Smooth muscle cell (in vitro differentiated cells): Measurements from ENCODE around the gene UTP4. TPM values are rescaled to one million over a fixed set of nuclear protein-coding genes. Genes with fewer than 3 reads are reported as not detected.

ENCODE experiments used
- DNase-seq: peaks from one replicate; lab custom pipeline; 2025; ENCODE audit not compliant: unreplicated experiment; lab: John Stamatoyannopoulos, UW
- H2AFZ ChIP-seq: fragments of 200-600 bp; sonication (generic); 2 replicates; pipeline ENCODE4 v1.6.0; 2016; ENCODE audit warnings: antibody characterized with exemption, low read depth, mild to moderate bottlenecking
- H3F3A ChIP-seq: fragments of 200-600 bp; sonication (generic); 2 replicates; pipeline ENCODE4 v1.6.0; 2017; ENCODE audit warnings: antibody characterized with exemption, low read depth
- H3K27ac ChIP-seq: fragments of 200-600 bp; sonication (generic); 2 replicates; pipeline ENCODE4 v1.5.1; 2016; ENCODE audit warnings: low read depth, mild to moderate bottlenecking
- H3K27me3 ChIP-seq: fragments of 200-600 bp; sonication (generic); 2 replicates; pipeline ENCODE4 v1.6.1; 2016; ENCODE audit warnings: low read depth, mild to moderate bottlenecking
- H3K36me3 ChIP-seq: fragments of 200-600 bp; sonication (generic); 2 replicates; pipeline ENCODE4 v1.5.1; 2016; ENCODE audit warnings: low read depth
- H3K4me1 ChIP-seq: fragments of 200-600 bp; sonication (generic); 2 replicates; pipeline ENCODE4 v1.5.1; 2016; ENCODE audit warnings: low read depth
- H3K4me2 ChIP-seq: fragments of 200-600 bp; sonication (generic); 2 replicates; pipeline ENCODE4 v1.6.0; 2016; ENCODE audit warnings: mild to moderate bottlenecking
- H3K4me3 ChIP-seq: fragments of 200-600 bp; sonication (generic); 2 replicates; pipeline ENCODE4 v1.5.1; 2016; ENCODE audit warnings: mild to moderate bottlenecking
- H3K79me2 ChIP-seq: fragments of 200-600 bp; sonication (generic); 2 replicates; pipeline ENCODE4 v1.6.0; 2016; ENCODE audit warnings: low read depth, mild to moderate bottlenecking
- H3K9ac ChIP-seq: fragments of 200-600 bp; sonication (generic); 2 replicates; pipeline ENCODE4 v1.6.0; 2016; ENCODE audit warnings: low read depth
- H3K9me3 ChIP-seq: fragments of 200-600 bp; sonication (generic); replicated peaks from 2 replicates; pipeline ENCODE4 v1.5.1; 2016; ENCODE audit warnings: low read depth
- H4K20me1 ChIP-seq: fragments of 200-600 bp; sonication (generic); 2 replicates; pipeline ENCODE4 v1.6.0; 2016; ENCODE audit warnings: low read depth
- WGBS: methylation state at CpG from one replicate; pipeline ENCODE4 v1.1.7; 2016; ENCODE audit warnings: low lambda C conversion rate; 5-methylcytosine and 5-hydroxymethylcytosine counted together
- polyA plus RNA-seq: library from polyadenylated mRNA; unstranded; fragments of >200 nt; fragmentation: Nextera tagmentation; extraction: Ambion mirVana; gene quantifications from 2 replicates; pipeline ENCODE4 v1.2.1, GENCODE V29; 2016
- total RNA-seq: library from RNA; depleted of rRNA; stranded (reverse); fragments of >200 nt; gene quantifications from 2 replicates; pipeline ENCODE4 v1.2.3, GENCODE V29; 2014
- TF ChIP-seq, protein P1 (sequence below): fragments of 200-600 bp; sonication (generic); IDR thresholded peaks from 2 replicates; pipeline ENCODE4 v1.5.1; 2017; ENCODE audit warnings: borderline replicate concordance, mild to moderate bottlenecking, antibody characterized with exemption; ENCODE audit not compliant: insufficient read depth, poor library complexity, severe bottlenecking

The UTP4 gene
- total and polyA plus RNA-seq, 2 experiments from 2014 or later = 20.4 to 29.0 TPM

GRCh38 chr16:69116906-69117305 is 15.5 kb upstream of the UTP4 start:
- no peak overlapping the region for H2AFZ ChIP-seq
- no peak overlapping the region for H3K4me3 ChIP-seq
- H3K4me2 ChIP-seq = no peak overlapping the region
- H3K9me3 ChIP-seq = no peaks in the 10 kb centered on the region
- H3K9ac ChIP-seq = no peak overlapping the region
- H3K36me3 ChIP-seq = no peaks in the 10 kb centered on the region
- no peak overlapping the region for H3K27ac ChIP-seq
- H3F3A ChIP-seq = no peaks in the 10 kb centered on the region
- H4K20me1 ChIP-seq = peaks cover 80% of the 10 kb centered on the region
- H3K27me3 ChIP-seq = no peaks in the 10 kb centered on the region
- TF ChIP-seq, protein P1, sequence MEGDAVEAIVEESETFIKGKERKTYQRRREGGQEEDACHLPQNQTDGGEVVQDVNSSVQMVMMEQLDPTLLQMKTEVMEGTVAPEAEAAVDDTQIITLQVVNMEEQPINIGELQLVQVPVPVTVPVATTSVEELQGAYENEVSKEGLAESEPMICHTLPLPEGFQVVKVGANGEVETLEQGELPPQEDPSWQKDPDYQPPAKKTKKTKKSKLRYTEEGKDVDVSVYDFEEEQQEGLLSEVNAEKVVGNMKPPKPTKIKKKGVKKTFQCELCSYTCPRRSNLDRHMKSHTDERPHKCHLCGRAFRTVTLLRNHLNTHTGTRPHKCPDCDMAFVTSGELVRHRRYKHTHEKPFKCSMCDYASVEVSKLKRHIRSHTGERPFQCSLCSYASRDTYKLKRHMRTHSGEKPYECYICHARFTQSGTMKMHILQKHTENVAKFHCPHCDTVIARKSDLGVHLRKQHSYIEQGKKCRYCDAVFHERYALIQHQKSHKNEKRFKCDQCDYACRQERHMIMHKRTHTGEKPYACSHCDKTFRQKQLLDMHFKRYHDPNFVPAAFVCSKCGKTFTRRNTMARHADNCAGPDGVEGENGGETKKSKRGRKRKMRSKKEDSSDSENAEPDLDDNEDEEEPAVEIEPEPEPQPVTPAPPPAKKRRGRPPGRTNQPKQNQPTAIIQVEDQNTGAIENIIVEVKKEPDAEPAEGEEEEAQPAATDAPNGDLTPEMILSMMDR = no peak
- WGBS = 97% methylated on average over 6 of the region's 6 CpGs
- no peak for DNase-seq
- peaks cover under 1% of the 10 kb centered on the region for H3K79me2 ChIP-seq
- no peaks in the 10 kb centered on the region for H3K4me1 ChIP-seq

DNA sequence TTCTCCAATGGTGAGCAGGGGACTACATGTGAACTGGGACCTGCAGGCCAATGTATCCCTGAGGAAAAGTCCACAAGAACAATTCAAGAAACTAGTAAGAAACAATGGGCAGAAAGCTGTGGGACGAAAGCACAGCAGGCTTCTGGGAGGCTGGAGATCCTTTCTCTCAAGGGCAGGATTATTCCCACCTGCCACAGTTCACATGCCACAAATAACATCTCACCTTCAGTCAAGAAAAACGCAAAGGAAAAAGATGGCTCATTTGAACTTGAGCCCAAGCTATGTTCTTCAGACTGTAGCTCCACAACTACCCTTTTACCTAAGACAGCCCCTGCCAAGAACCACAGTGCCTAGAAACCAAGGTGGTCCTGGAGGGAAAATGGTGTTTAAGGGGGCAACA is 14.0 kb upstream of the UTP4 start:
- Histone ChIP-seq H3K79me2 (peaks cover 15% of the 10 kb centered on the region), H3K9me3 (no peaks in the 10 kb centered on the region), H3K27me3 (no peaks in the 10 kb centered on the region), H3K4me3 (no peak overlapping the region), H3K36me3 (no peaks in the 10 kb centered on the region), H3K27ac (no peak overlapping the region), H3F3A (no peaks in the 10 kb centered on the region), H2AFZ (no peak overlapping the region), H3K4me1 (no peaks in the 10 kb centered on the region), H4K20me1 (peaks cover 81% of the 10 kb centered on the region), H3K9ac (no peak overlapping the region), H3K4me2 (no peak overlapping the region)
- no peak for DNase-seq
- TF ChIP-seq, protein P1 = no peak
- 96% methylated on average over 2 of the region's 2 CpGs for WGBS

GRCh38 chr16:69118994-69119393 is 13.5 kb upstream of the UTP4 start:
- Histone ChIP-seq H3K4me1 (no peaks in the 10 kb centered on the region), H3K9me3 (no peaks in the 10 kb centered on the region), H2AFZ (no peak overlapping the region), H3K27ac (no peak overlapping the region), H3K4me2 (no peak overlapping the region), H3K36me3 (no peaks in the 10 kb centered on the region), H3K79me2 (peaks cover 16% of the 10 kb centered on the region), H3K4me3 (no peak overlapping the region), H3F3A (no peaks in the 10 kb centered on the region), H4K20me1 (peaks cover 83% of the 10 kb centered on the region), H3K27me3 (no peaks in the 10 kb centered on the region), H3K9ac (no peak overlapping the region)
- TF ChIP-seq, protein P1 = no peak
- 97% methylated on average over 2 of the region's 2 CpGs for WGBS
- DNase-seq = no peak

DNA sequence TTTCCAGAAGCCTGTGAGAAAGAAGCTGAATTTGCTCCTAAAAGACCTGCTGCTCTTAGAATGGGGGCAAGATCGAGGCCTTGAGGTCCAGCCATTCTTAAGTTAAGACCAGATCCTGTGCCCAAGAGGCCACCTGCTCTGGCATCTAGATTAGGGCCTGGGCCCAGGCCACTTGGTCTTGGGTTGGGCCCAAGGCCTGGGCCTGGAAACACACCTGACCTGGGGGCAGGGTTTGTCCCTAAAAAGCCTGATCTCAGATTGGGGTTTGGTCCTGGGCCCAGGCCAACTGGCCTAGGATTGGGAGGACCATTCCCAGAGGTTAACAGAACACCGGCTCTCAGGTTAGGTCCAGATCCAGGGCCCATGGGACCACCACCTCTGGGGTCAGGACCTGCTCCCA is 12.9 kb upstream of the UTP4 start:
- no peaks in the 10 kb centered on the region for H3K9me3 ChIP-seq
- DNase-seq = no peak
- no peak overlapping the region for H3K9ac ChIP-seq
- H3K4me2 ChIP-seq = no peak overlapping the region
- H3K27me3 ChIP-seq = no peaks in the 10 kb centered on the region
- H3K27ac ChIP-seq = no peak overlapping the region
- H3K4me3 ChIP-seq = no peak overlapping the region
- peaks cover 16% of the 10 kb centered on the region for H3K79me2 ChIP-seq
- H3K4me1 ChIP-seq = no peaks in the 10 kb centered on the region
- H2AFZ ChIP-seq = no peak overlapping the region
- no peaks in the 10 kb centered on the region for H3F3A ChIP-seq
- peaks cover 88% of the 10 kb centered on the region for H4K20me1 ChIP-seq
- TF ChIP-seq, protein P1 = no peak
- 100% methylated on average over 2 of the region's 2 CpGs for WGBS
- H3K36me3 ChIP-seq = no peaks in the 10 kb centered on the region
